Activated CD8-positive, alpha-beta memory T cell treated with anti-CD3 and anti-CD28 coated beads, Interleukin-2, amount 50 U/mL, for 24 hours (primary cell): ENCODE data around the gene SCYL2.
A peak's percentile ranks its signal among the peaks of the same experiment; 100 is the strongest.
"Not testable (repeated sequence)": the region's sequence is repeated elsewhere in the genome, so short reads cannot be mapped to it uniquely, and the experiment has no call there.

Experiments used
- DNase-seq: peaks from one replicate; pipeline ENCODE4 v3.0.0-alpha.2; 2020; ENCODE audit errors: extremely low read depth

Gene SCYL2, protein sequence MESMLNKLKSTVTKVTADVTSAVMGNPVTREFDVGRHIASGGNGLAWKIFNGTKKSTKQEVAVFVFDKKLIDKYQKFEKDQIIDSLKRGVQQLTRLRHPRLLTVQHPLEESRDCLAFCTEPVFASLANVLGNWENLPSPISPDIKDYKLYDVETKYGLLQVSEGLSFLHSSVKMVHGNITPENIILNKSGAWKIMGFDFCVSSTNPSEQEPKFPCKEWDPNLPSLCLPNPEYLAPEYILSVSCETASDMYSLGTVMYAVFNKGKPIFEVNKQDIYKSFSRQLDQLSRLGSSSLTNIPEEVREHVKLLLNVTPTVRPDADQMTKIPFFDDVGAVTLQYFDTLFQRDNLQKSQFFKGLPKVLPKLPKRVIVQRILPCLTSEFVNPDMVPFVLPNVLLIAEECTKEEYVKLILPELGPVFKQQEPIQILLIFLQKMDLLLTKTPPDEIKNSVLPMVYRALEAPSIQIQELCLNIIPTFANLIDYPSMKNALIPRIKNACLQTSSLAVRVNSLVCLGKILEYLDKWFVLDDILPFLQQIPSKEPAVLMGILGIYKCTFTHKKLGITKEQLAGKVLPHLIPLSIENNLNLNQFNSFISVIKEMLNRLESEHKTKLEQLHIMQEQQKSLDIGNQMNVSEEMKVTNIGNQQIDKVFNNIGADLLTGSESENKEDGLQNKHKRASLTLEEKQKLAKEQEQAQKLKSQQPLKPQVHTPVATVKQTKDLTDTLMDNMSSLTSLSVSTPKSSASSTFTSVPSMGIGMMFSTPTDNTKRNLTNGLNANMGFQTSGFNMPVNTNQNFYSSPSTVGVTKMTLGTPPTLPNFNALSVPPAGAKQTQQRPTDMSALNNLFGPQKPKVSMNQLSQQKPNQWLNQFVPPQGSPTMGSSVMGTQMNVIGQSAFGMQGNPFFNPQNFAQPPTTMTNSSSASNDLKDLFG

DNA sequence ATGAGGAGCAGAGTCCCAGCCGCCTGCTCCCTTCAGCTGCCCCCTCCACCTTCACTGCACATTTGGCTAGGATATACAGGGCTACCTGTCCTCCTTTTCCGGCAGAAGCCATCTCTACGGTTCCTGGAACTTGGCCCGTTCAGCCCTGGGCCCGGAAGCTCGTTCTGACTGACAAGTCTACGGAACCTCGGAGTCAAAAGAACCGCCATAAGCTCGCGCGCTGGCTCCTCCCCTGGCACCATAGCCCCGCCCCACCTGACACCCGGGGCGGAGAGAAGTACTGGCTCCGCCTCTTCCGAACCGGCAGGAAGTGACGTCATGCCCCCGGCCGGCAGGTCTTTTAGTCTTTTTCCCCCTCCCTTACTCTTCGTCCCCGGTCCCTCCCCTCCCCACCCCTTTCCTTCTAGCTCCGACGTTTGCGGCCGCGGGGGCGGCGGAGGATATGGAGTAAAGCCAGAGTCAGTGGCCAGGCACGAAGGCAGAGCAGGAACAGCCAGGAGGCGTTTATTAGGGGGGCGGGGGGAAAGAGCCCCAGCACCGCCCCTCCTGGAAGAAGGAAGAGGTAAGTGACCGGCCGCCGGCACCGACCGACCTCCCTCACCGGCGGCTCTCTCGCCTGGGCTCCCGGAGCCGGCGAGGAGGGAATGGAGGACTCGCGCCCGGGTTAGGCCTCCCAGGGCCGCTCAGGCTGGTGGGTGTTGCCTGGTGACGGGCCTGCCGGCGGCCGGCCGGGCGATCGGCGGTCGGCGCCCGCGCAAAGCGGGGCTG lies at the start of gene SCYL2, which contains the start of gene DEPDC4:
TSS of gene SCYL2 (plus strand) at position 343 of the 768 bp plus-strand sequence. CDS start 15,794 bp downstream, outside the sequence.
TSS of gene DEPDC4 (minus strand) at position 245 of the 768 bp plus-strand sequence. CDS start at position 242, 3 bp downstream.
- peak; percentile 92 for DNase-seq

DNA sequence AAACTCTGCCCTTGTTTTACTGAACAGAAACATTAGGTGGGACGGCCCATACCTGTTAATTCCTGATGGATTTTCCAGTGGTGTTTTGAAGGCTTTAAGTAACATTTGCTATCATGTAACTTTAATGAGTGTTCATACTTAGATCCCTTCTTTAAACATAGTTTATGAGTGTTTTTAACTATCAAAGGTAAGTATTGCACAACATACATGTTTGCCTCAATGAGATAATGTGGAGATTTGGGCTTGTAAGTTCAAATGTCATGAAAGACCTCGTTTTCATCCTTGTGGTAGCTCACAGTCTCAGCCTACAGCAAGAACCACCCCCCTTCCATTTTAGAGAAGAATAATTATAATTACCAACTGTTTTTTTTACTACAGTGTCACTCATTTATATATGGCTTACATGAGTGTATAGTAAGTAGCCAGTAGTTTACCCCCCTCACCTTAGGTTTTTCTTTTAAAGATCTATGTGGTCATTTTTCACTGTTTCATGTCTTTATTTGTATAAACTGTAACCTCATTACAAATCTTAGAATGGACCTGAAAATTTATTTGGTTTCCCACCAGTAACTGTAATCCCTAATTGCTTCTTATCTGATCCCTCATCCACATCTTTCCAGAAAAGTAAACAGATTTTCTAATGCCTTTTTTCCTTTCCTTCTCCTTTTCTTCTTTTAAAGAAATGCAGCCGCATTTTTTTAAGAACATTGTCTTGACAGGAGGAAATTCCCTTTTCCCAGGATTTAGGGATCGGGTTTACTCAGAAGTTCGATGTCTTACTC lies 47.5 kb upstream of the SCYL2 start:
- DNase-seq: no peak

DNA sequence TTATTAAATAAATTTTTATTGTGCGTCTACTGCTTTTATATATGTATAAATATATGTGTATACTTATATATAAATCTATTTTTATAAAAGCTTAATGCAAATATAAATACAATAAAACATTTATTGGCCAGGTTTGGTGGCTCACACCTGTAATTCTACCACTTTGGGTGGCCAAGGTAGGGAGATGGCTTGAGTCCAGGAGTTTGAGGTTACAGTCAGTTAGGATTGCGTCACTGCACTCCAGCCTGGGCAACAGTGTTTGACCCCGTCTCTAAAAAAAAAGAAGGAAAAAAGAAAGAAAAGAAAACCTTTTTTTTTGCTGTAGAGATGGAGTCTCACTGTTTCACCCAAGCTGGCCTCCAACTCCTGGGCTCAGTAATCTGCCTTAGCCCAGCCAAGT lies 45.5 kb upstream of the SCYL2 start:
- no peak for DNase-seq

DNA sequence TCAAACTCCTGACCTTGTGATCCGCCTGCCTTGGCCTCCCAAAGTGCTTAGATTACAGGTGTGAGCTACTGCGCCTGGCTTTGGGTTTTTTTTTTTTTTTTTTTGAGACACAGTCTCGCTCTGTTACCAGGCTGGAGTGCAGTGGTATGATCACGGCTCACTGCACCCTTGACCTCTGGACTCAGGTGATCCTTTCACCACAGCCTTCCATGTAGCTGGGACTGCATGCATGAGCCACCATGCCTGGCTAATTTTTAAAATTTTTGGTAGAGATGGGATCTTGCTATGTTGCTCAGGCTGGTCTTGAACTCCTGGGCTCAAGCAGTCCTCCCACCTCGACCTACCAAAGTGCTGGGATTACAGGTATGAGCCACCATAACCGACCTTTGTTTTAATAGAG lies 44.8 kb upstream of the SCYL2 start:
- DNase-seq: not testable (repeated sequence)

DNA sequence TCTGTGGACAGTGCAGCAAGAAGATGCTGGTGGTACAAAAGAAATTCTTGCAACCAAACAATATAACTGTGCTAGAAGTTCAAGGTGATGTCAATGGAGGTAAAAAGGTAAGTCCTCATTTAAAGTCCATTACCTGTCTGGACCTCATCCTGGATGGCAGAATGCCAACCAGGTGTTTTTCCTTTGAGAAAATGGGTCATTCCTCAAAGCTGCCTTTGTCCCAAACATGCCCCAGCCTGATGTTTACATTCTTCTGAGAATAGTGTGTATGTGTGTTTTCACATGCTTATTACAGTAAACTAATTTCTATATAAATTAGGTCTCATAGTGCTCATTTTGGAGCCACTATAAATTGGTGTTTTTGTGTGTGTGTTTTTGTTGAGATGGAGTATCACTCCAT lies 41.5 kb upstream of the SCYL2 start:
- DNase-seq: no peak

DNA sequence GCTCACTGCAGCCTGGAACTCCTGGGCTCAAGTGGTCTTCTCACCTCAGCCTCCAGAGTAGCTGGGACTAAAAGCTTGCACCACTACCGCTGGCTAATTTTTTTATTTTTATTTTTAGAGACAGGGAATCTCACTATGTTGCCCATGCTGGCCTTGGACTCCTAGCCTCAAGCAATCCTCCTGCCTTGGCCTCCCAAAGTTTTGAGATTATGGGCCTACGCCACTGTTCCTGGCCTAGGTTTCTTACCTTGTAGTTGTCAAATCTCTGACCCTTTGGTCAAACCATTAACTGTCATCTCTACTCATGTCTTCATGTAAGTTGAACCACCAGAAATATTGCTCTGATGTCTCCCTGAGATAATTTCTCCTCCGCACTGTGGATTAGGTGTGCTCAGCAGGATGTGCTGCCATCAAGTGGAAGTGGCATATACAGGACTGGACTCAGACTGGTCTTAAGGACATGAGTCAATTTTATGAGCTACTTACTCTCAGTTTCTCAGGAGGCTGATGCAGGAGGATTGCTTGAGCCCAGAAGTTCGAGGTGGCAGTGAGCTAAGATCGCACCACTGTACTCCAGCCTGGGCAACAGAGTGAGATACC lies 37.8 kb upstream of the SCYL2 start:
- no peak for DNase-seq

DNA sequence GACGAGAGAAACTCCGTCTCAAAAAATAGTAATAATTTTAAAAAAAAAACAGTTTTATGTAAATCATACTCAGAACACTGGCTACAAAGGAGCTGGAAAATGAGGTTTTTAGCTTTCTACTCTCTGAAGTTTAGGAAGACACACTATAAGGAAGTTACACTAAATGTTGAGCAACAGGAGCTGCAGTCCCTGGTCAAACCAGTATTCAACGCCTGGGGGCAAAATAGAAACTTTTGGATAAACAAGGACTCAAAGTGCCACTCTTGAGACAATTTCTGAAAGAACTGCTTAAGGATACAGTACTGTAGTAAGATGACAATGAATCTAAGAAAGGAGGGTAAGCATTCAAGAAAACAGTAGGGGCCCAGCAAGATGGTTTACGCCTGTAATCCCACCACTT lies 37.1 kb upstream of the SCYL2 start:
- DNase-seq: no peak

DNA sequence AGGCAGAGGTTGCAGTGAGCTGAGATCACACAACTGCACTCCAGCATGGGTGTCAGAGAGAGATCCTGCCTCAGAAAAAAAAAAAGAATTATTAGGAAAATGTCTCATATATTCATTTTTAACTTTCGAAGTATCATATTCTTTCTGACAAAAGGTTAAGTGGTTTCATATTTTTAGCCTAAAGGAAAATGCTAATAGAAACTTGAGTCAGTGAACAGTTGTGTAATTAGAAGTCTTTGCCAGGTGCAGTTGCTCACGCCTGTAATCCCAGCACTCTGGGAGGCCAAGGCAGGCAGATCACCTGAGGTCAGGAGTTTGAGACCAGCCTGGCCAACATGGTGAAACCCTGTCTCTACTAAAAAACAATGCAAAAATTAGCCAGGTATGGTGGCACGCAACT lies 35.1 kb upstream of the SCYL2 start:
- not testable (repeated sequence) for DNase-seq

DNA sequence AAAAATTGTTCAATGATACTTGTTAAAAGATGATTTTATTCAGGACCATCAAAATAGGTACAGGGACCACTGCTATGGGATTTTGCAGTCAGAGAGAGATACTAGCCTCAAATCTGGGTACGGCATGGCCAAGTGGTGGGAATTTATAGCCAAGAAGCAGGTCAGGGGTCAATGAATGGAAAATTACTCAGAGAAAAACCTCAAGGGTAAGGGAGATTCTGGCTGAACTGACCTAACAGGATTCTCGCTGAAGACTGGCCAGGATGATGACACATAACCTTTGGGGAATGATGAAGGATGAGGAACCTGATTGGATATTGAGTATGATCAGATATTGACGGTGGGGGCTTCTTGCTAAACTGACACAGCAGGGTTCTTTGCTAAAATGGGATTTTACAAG lies 32.8 kb upstream of the SCYL2 start:
- DNase-seq: no peak

DNA sequence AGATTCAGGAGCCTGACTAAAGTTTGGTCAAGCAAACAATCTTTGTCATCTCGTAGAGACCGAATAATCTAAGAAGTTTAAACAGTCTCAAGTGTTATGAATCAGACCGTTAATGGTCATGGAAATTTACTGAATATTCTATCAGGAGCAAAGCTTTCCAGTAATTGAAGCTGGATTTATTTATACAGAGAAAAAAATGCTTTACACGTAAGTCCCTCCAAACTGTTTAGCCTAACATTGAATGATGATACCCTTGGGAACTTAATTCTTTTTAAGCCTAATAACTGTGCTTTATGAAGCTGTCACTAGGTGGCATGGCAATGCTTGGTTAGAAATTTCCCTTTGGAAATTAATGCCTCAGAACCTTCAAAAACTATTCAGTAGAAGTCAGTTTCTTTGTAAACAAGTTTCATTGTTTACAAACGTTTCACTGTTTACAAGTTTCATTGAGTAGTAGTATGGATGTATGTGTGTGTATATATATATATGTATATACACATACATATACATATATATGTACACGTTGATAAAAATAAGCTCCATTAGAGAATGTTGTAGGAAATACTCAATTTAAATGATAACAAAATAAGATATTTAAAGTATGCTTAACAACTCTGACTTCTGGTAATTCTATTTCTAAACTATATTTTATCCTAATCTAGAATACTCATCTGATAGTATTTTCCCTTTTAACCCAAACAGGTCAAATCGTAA lies 32.2 kb upstream of the SCYL2 start:
- DNase-seq: no peak

DNA sequence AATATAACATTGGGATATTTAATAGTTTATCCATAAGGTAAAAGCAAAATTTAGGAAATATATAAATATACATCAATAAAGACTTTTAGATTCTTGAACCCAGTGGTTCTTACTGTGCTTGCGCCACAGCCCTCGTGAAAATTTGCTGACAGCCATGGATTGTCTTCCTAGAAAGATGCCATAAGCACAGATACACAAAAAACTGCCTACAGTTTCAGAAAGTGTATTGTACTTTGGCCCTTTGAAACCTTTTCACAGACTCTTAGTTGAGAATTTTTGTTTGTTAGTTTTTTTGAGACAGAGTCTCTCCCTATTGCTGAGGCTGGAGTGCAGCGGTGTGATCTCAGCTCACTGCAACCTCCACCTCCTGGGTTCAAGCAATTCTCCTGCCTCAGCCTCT lies 28.2 kb upstream of the SCYL2 start:
- DNase-seq: no peak

DNA sequence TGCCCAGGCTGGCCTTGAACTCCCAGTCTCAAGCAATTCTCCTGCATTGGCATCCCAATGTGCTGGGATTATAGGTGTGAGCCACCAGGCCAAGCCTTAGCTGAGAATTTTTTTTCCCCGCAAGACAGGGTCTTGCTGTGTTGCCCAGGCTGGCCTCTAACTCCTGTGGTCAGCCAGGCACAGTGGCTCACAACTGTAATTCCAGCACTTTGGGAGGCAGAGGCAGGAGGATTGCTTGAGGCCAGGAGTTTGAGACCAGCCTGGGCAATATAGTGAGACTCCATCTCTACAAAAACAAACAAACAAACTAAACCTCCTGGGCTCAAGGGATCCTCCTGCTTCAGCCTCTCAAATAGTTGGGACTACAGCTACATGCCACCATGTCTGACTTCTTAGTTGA lies 27.4 kb upstream of the SCYL2 start:
- no peak for DNase-seq

DNA sequence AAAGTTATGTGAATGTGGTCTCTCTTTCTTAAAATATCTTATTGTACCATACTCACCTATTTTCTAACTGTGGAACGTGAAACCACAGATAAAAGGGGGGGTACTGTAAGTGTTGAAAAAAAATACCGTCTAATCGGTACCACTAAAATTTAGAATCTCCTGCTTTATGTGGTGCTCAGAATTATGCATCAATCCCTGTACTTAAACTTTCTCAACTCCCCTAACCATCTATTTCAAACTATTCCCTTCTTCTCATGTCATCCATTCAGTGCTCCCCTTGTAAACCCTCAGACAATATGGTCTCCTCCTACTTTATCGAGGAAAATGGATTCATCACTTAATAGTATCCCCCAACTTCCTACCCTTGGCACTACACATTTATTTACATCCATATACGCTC lies 23.8 kb upstream of the SCYL2 start:
- no peak for DNase-seq

DNA sequence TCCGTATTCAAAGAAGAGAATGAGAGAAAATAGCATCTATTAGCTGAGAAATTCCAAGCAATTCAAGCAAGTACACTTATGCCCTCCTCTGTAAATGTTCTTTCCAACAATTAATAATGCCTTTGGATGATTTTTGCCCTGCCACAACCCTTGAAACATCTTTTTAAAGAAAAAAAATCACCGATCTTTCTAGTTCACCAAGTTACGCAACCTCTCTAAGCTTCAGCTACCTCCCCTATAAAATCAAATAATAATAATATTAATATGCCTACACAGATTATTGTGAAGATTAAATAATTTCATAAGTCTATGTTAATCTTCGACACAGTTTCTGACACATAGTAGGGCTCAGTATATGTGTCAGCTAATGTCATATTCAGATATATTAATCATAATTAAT lies 19.2 kb upstream of the SCYL2 start:
- DNase-seq: no peak

DNA sequence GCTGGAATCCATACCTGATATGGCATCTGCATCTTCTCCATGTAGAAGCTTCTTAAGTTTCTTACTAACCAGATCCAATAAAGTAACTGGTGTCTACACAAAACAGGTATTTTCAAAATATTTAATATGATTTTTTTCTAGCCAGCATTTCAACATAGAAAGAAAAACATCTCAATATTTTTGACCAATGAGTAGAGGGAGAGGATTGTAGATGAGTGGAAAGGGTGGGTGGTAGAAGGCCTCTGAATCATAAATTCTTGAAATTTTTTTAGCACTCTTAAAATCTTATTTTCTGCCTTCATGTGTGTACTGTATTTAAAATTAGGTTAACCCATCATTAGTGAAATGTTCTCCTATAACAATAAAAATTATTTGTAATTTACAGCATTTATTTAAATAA lies 18.1 kb upstream of the SCYL2 start:
- no peak for DNase-seq

DNA sequence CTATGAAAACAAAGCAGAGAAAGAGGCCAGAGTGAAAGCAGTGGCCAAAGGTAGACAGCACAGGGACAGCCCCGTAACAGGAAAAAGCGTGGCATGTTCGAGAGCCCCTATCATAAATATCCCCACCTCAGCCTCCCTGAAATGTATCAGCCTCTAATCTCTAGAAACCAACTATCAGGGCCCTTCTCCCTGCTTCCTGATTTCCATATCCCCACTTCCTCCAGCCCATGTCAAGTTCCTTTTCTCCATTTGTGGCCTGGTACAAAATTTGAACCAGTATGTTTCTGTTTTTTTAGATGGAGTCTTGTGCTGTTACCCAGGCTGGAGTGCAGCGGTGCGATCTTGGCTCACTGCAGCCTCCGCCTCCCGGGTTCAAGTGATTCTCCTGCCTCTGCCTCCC lies 17.0 kb upstream of the SCYL2 start:
- DNase-seq: no peak

DNA sequence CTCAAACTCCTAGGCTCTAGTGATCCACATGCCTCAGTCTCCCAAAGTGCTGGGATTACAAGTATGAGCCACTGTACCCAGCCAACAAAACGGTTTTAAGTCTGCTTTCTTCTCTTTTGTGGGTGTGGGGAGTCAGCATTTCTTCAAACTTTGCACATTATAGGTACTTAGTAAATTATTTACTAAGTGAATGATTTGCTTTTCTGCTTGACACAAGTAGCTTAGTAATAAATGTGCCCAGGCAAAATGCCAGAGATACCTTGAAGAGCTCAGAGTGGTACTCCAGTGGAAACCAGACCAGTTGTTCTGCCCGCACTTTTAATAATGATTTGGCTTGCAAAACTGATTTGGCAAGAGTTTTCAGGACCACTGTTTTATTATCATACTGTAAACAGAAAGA lies 15.1 kb upstream of the SCYL2 start:
- DNase-seq: no peak

DNA sequence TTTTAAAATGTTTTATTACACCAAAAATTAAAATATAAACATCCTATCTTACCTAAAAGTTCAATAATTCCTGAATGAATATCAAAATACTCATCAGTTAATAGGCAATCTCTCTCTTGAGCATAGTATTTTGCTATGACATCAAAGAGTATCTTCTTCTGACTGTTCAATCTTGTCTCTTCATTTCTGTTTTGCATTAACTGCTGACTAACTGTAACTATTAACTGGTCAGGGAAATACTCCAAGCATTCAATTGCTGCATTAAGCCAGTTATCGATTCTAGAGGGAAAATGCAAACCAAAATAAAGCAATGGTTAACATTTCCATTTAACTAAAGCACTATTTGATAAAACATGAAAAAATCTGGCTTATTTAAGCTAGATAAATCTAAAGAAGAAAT lies 13.5 kb upstream of the SCYL2 start:
- DNase-seq: no peak

DNA sequence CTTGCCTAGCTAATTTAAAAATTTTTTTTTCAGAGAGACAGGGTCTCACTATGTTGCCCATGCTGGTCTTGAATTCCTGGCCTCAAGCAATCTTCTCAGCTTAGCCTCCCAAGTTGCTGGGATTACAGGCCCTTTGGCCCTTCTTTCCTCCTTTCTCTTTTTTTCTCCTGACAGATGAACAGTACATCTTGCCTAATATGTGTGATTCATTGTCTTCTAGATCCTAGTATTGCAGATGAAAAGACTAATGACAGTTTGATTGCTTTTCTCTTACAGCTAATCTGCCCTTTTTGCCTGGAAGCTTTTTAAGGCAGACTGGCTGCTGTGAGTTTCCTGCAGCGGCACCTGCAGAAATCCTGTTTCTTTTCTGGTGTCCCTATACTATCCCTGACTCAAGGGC lies 12.1 kb upstream of the SCYL2 start:
- no peak for DNase-seq

DNA sequence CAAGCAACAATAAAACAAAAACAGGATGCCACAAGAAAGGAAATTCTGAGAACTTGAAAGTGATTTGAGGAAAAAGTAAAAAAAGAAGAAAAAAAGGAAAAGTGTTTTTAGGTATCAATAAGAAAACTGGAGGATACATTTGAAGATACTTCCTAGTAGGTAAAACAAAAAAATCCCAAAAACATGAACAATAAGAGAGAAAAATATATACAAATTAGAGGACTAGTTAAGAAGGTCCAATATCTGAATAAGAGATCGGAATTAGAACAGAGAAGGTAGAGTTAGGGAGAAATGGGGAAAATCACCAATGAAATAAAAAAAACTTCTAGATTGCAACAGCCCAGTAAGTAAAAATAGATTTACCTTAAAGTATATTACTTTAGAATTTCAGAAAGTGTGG lies 8.8 kb upstream of the SCYL2 start:
- no peak for DNase-seq
